ENCODE data around the gene KIAA0930.

Gene KIAA0930

DNA sequence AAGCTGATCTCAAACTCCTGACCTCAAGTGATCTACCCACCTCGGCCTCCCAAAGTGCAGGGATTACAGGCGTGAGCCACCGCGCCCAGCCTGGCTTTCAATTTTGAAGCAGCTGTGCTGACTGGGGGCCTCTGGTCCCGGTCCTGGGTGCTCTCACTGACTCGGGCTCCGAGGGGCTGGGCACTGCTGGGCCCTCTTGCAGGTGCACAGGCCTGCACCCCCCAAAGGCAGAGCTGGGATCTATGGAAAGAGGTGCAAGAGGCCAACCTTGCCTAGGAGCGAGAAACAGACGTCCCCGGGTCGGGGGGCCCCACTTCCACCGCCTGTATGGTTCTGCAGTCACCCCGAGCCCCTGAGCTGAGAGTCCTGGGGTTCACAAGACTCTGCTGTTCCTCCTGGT is 33.2 kb downstream of the KIAA0930 start (continued):
- TF ChIP-seq, protein P1, sequence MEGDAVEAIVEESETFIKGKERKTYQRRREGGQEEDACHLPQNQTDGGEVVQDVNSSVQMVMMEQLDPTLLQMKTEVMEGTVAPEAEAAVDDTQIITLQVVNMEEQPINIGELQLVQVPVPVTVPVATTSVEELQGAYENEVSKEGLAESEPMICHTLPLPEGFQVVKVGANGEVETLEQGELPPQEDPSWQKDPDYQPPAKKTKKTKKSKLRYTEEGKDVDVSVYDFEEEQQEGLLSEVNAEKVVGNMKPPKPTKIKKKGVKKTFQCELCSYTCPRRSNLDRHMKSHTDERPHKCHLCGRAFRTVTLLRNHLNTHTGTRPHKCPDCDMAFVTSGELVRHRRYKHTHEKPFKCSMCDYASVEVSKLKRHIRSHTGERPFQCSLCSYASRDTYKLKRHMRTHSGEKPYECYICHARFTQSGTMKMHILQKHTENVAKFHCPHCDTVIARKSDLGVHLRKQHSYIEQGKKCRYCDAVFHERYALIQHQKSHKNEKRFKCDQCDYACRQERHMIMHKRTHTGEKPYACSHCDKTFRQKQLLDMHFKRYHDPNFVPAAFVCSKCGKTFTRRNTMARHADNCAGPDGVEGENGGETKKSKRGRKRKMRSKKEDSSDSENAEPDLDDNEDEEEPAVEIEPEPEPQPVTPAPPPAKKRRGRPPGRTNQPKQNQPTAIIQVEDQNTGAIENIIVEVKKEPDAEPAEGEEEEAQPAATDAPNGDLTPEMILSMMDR (tag by site-specific recombination; IDR thresholded peaks at IDR 0.05) = no peak

DNA sequence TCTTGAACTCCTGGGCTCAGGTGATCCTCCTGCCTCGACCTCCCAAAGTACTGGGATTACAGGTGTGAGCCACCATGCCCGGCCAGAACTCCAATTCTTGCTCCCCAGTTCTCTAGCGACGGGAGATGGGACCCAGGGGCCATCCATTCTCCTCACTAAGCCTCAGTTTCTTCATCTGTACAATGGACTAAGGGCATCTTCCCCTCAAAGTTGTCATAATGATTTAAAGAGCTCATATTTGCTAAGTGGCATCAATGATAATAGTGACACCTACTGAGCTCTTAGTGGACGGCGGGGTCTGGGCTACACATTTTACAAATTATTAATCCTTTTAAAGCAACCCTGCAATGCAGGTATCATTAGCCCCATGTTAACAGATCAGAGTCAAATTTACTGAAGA is 34.5 kb downstream of the KIAA0930 start:
- Histone ChIP-seq H3K9me3 (ENCODE audit: control insufficient read depth, insufficient read depth, low read depth, low read length) (no peaks in the 10 kb centered on the region), H3K27ac (ENCODE audit: extremely low read depth, low read depth, low read length) (no peak overlapping the region), H3K4me1 (ENCODE audit: control insufficient read depth, insufficient read depth, low read length) (peaks cover 4% of the 10 kb centered on the region; the same call in 1 of the 2 replicates), H3K36me3 (ENCODE audit: control insufficient read depth in 2 of 2, insufficient read depth in 1 of 2, low read length in 2 of 2) (peaks cover 0 to 72% of the 10 kb centered on the region in 2 experiments; a peak in 2 of 3 replicates), H3K4me3 (ENCODE audit: low read depth, low read length) (no peak overlapping the region)
- ChIA-PET CTCF (interaction anchor here (0.7 kb wide), 1 partner anchor 884 kb away, joined by 3 read pairs; no protein-coding TSS in a partner anchor), POLR2A (interaction anchor here (1.0 kb wide), 1 partner anchor 43 kb away, joined by 3 read pairs; the partner anchor contains the start of gene NUP50)
- TF ChIP-seq ZBTB6 (tag by site-specific recombination; IDR thresholded peaks at IDR 0.05) = no peak
- TF ChIP-seq ZNF585B (tag by site-specific recombination; IDR thresholded peaks at IDR 0.05) = no peak
- no peak for TF ChIP-seq HIC1 (tag by site-specific recombination; IDR thresholded peaks at IDR 0.05)
- TF ChIP-seq ZFP3 (tag by site-specific recombination; IDR thresholded peaks at IDR 0.05; ENCODE audit: low read depth) = no peak
- TF ChIP-seq ZNF596 (tag by site-specific recombination; IDR thresholded peaks at IDR 0.05) = no peak
- TF ChIP-seq ZNF791 (tag by site-specific recombination; IDR thresholded peaks at IDR 0.05) = no peak
- no peak for TF ChIP-seq ZNF670 (tag by site-specific recombination; IDR thresholded peaks at IDR 0.05; ENCODE audit: low read depth)
- no peak for TF ChIP-seq ZFHX2 (tag by site-specific recombination; conservative IDR thresholded peaks at IDR 0.05)
- TF ChIP-seq ZNF692 (tag by site-specific recombination; IDR thresholded peaks at IDR 0.05) = no peak
- TF ChIP-seq ZBTB20 (tag by site-specific recombination; IDR thresholded peaks at IDR 0.05) = no peak
- no peak for TF ChIP-seq ZNF138 (tag by site-specific recombination; IDR thresholded peaks at IDR 0.05; ENCODE audit: borderline replicate concordance)
- no peak for TF ChIP-seq ZNF571 (tag by site-specific recombination; IDR thresholded peaks at IDR 0.05)
- TF ChIP-seq, protein P2, sequence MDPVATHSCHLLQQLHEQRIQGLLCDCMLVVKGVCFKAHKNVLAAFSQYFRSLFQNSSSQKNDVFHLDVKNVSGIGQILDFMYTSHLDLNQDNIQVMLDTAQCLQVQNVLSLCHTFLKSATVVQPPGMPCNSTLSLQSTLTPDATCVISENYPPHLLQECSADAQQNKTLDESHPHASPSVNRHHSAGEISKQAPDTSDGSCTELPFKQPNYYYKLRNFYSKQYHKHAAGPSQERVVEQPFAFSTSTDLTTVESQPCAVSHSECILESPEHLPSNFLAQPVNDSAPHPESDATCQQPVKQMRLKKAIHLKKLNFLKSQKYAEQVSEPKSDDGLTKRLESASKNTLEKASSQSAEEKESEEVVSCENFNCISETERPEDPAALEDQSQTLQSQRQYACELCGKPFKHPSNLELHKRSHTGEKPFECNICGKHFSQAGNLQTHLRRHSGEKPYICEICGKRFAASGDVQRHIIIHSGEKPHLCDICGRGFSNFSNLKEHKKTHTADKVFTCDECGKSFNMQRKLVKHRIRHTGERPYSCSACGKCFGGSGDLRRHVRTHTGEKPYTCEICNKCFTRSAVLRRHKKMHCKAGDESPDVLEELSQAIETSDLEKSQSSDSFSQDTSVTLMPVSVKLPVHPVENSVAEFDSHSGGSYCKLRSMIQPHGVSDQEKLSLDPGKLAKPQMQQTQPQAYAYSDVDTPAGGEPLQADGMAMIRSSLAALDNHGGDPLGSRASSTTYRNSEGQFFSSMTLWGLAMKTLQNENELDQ (tag by site-specific recombination; IDR thresholded peaks at IDR 0.05; ENCODE audit: low read depth) = no peak
- no peak for TF ChIP-seq ZNF549 (tag by site-specific recombination; IDR thresholded peaks at IDR 0.05)
- no peak for TF ChIP-seq PRDM1 (tag by site-specific recombination; IDR thresholded peaks at IDR 0.05)
- TF ChIP-seq ZEB2 (tag by site-specific recombination; IDR thresholded peaks at IDR 0.05) = no peak
- no peak for TF ChIP-seq KLF16 (tag by site-specific recombination; IDR thresholded peaks at IDR 0.05)
- no peak for TF ChIP-seq ZNF645 (tag by site-specific recombination; IDR thresholded peaks at IDR 0.05)
